Upper lobe of right lung (tissue), 1 donor: Measurements from ENCODE around the gene OR6K6. TPM values are rescaled to one million over a fixed set of nuclear protein-coding genes. Genes with fewer than 3 reads are reported as not detected.

Experiments
- ATAC-seq: fragments of 200-7000 bp; cut with Tn5 transposase; one replicate; pipeline ENCODE4 v1.9.1; 2020; ENCODE audit warnings: mild to moderate bottlenecking, moderate library complexity
- DNase-seq: peaks from one replicate; pipeline ENCODE4 v3.0.0-alpha.2; 2020
- H3K27ac ChIP-seq: fragments of 200-600 bp; one replicate; pipeline ENCODE4 v1.8.0; 2022
- H3K27me3 ChIP-seq: fragments of 200-600 bp; one replicate; pipeline ENCODE4 v1.8.0; 2022; ENCODE audit warnings: mild to moderate bottlenecking
- H3K36me3 ChIP-seq: fragments of 200-600 bp; one replicate; pipeline ENCODE4 v1.8.0; 2022
- H3K4me1 ChIP-seq: fragments of 200-600 bp; one replicate; pipeline ENCODE4 v1.8.0; 2022
- H3K4me3 ChIP-seq: fragments of 200-600 bp; one replicate; pipeline ENCODE4 v1.8.0; 2022; ENCODE audit warnings: mild to moderate bottlenecking
- H3K9me3 ChIP-seq: fragments of 200-600 bp; one replicate; pipeline ENCODE4 v1.8.0; 2022
- CTCF ChIP-seq: fragments of 200-600 bp; IDR thresholded peaks from one replicate; pipeline ENCODE4 v1.8.0; 2022; ENCODE audit warnings: antibody characterized with exemption
- intact Hi-C: fragments of 100-400 bp; cut with DNase I; formaldehyde crosslinking; loops from one replicate; pipeline ENCODE4 v1.11.0; 2022
- total RNA-seq: library from RNA; stranded (reverse); fragmentation: NEBNext Ultra II Directional; extraction: Animal tissue kit (Norgen Biotek cat#: 25700); gene quantifications from one replicate; pipeline ENCODE4 v1.2.1, GENCODE V29; 2021
- donor health status: DM: no; HTN: yes; CAD: no; lungs with severe emphysema.

OR6K6 gene
- total RNA-seq, 1 donor from 2014 or later = not detected

GRCh38 chr1:158771950-158772866 is 17.7 kb downstream of the OR6K6 start, which contains the start of gene OR6N1:
OR6N1 (minus strand) TSS chr1:158772195; CDS start chr1:158766682, 5,513 bp downstream.
- DNase-seq (no peak), ATAC-seq (no peak)
- Histone ChIP-seq H3K27me3 (no peaks in the 10 kb centered on the region), H3K27ac (no peak within 1 kb of the TSS), H3K4me3 (no peak within 1 kb of the TSS), H3K36me3 (no peaks in the 10 kb centered on the region), H3K4me1 (no peaks in the 10 kb centered on the region), H3K9me3 (no peaks in the 10 kb centered on the region)
- no peak for TF ChIP-seq CTCF
- intact Hi-C loops = no loop called here

GRCh38 chr1:158781104-158781503 is 26.6 kb downstream of the OR6K6 start, which contains the start of gene OR6N2:
OR6N2 (minus strand) TSS chr1:158781204; CDS start chr1:158777635, 3,569 bp downstream.
- Histone ChIP-seq H3K27ac (no peak within 1 kb of the TSS), H3K36me3 (no peaks in the 10 kb centered on the region), H3K9me3 (no peaks in the 10 kb centered on the region), H3K4me3 (no peak within 1 kb of the TSS), H3K4me1 (no peaks in the 10 kb centered on the region), H3K27me3 (no peaks in the 10 kb centered on the region)
- intact Hi-C loops = no loop called here
- ATAC-seq (no peak), DNase-seq (no peak)
- TF ChIP-seq CTCF = no peak

- intact Hi-C loops = no loop called here
- no peaks in the 10 kb centered on the region for H3K9me3 ChIP-seq
- H3K36me3 ChIP-seq = no peaks in the 10 kb centered on the region
- TF ChIP-seq CTCF = peak; percentile 31
- DNase-seq = no peak
- H3K27ac ChIP-seq = no peak overlapping the region
- H3K4me3 ChIP-seq = no peak overlapping the region
- H3K27me3 ChIP-seq = no peaks in the 10 kb centered on the region
- no peaks in the 10 kb centered on the region for H3K4me1 ChIP-seq
- peak; percentile 61 for ATAC-seq
These were observed 39.1 kb downstream of the OR6K6 start for GRCh38 chr1:158793604-158794003.

GRCh38 chr1:158794247-158794646 is 39.7 kb downstream of the OR6K6 start:
- DNase-seq (no peak), ATAC-seq (no peak)
- H3K27ac ChIP-seq = no peak overlapping the region
- intact Hi-C loops = no loop called here
- no peak overlapping the region for H3K4me3 ChIP-seq
- no peaks in the 10 kb centered on the region for H3K9me3 ChIP-seq
- no peak for TF ChIP-seq CTCF
- no peaks in the 10 kb centered on the region for H3K4me1 ChIP-seq
- H3K36me3 ChIP-seq = no peaks in the 10 kb centered on the region
- H3K27me3 ChIP-seq = no peaks in the 10 kb centered on the region

GRCh38 chr1:158798531-158798930 is 44.0 kb downstream of the OR6K6 start:
- H3K27ac ChIP-seq = no peak overlapping the region
- peak; percentile 30 for TF ChIP-seq CTCF
- H3K27me3 ChIP-seq = no peaks in the 10 kb centered on the region
- no peaks in the 10 kb centered on the region for H3K36me3 ChIP-seq
- H3K9me3 ChIP-seq = no peaks in the 10 kb centered on the region
- DNase-seq (no peak), ATAC-seq (no peak)
- H3K4me1 ChIP-seq = no peaks in the 10 kb centered on the region
- intact Hi-C loops = no loop called here
- H3K4me3 ChIP-seq = no peak overlapping the region
